Liver (tissue), 2 donors: ENCODE data around the gene RAP1GAP2.

Source experiments
- FOXA2 ChIP-seq: IDR thresholded peaks from 2 replicates; pipeline ENCODE4 v1.6.1; 2016; ENCODE audit warnings: antibody characterized with exemption
- TF ChIP-seq, protein P1 (sequence below): fragments of 150-350 bp; IDR thresholded peaks from 2 replicates; pipeline ENCODE4 v1.5.1; 2017; ENCODE audit warnings: improper control_type of control experiment, low read depth, low read length; ENCODE audit not compliant: missing input control
- donor health status: healthy.

GRCh38 chr17:2872282-2872681 is 76.0 kb downstream of the RAP1GAP2 start:
- no peak for TF ChIP-seq FOXA2
- TF ChIP-seq, protein P1, sequence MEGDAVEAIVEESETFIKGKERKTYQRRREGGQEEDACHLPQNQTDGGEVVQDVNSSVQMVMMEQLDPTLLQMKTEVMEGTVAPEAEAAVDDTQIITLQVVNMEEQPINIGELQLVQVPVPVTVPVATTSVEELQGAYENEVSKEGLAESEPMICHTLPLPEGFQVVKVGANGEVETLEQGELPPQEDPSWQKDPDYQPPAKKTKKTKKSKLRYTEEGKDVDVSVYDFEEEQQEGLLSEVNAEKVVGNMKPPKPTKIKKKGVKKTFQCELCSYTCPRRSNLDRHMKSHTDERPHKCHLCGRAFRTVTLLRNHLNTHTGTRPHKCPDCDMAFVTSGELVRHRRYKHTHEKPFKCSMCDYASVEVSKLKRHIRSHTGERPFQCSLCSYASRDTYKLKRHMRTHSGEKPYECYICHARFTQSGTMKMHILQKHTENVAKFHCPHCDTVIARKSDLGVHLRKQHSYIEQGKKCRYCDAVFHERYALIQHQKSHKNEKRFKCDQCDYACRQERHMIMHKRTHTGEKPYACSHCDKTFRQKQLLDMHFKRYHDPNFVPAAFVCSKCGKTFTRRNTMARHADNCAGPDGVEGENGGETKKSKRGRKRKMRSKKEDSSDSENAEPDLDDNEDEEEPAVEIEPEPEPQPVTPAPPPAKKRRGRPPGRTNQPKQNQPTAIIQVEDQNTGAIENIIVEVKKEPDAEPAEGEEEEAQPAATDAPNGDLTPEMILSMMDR, result no peak
